ENCODE results near the gene RFLNA. TPM values are rescaled to one million over a fixed set of nuclear protein-coding genes. Genes with fewer than 3 reads are reported as not detected.

Gene RFLNA
- total RNA-seq, 1 experiment from 2014 or later, result 1.1 TPM

GRCh38 chr12:124332058-124332672 lies 37.3 kb downstream of the RFLNA start:
- Histone ChIP-seq H3K4me1 (ENCODE audit: insufficient read depth, low read length, poor library complexity, severe bottlenecking) (no peaks in the 10 kb centered on the region), H3K27ac (ENCODE audit: low read depth, low read length, poor library complexity, severe bottlenecking) (no peak overlapping the region), H3K36me3 (ENCODE audit: insufficient read depth, low read length, poor library complexity, severe bottlenecking) (peaks cover 77% of the 10 kb centered on the region), H3K9me3 (ENCODE audit: low read depth, low read length, poor library complexity, severe bottlenecking) (no peaks in the 10 kb centered on the region), H3K27me3 (replicated peaks; ENCODE audit: insufficient read depth, low read depth, low read length, poor library complexity) (no peaks in the 10 kb centered on the region), H3K4me3 (ENCODE audit: low read depth, low read length, poor library complexity, severe bottlenecking) (no peak overlapping the region)
- DNase-seq (ENCODE audit: low spot score), result no peak
- ChIA-PET CTCF (no interaction called here), POLR2A (ENCODE audit: low non-redundant PET) (no interaction called here)
- intact Hi-C loops (cut with micrococcal nuclease; ENCODE audit: unreplicated experiment), result no loop called here
- no TSS peak for BruUV-seq (replicated peaks)
- TF ChIP-seq EZH2 (IDR thresholded peaks at IDR 0.05; ENCODE audit: borderline replicate concordance, low read depth, low read length, poor library complexity, severe bottlenecking), result no peak
- TF ChIP-seq CTCF (conservative IDR thresholded peaks at IDR 0.05; ENCODE audit: low read depth, low read length), result peak; percentile 37

GRCh38 chr12:124332900-124333299 lies 38.0 kb downstream of the RFLNA start:
- intact Hi-C loops (cut with micrococcal nuclease; ENCODE audit: unreplicated experiment), result no loop called here
- no TSS peak for BruUV-seq (replicated peaks)
- no peaks in the 10 kb centered on the region for H3K9me3 ChIP-seq (ENCODE audit: low read depth, low read length, poor library complexity, severe bottlenecking)
- CTCF ChIA-PET, result interaction anchor here (0.6 kb wide), 1 partner anchor 98 kb away, joined by 4 read pairs; no protein-coding TSS in a partner anchor
- no peaks in the 10 kb centered on the region for H3K27me3 ChIP-seq (replicated peaks; ENCODE audit: insufficient read depth, low read depth, low read length, poor library complexity)
- H3K4me3 ChIP-seq (ENCODE audit: low read depth, low read length, poor library complexity, severe bottlenecking), result no peak overlapping the region
- H3K27ac ChIP-seq (ENCODE audit: low read depth, low read length, poor library complexity, severe bottlenecking), result no peak overlapping the region
- no peak for DNase-seq (ENCODE audit: low spot score)
- POLR2A ChIA-PET (ENCODE audit: low non-redundant PET), result interaction anchor here (0.6 kb wide), 1 partner anchor 102 kb away, joined by 5 read pairs; no protein-coding TSS in a partner anchor
- H3K4me1 ChIP-seq (ENCODE audit: insufficient read depth, low read length, poor library complexity, severe bottlenecking), result no peaks in the 10 kb centered on the region
- TF ChIP-seq EZH2 (IDR thresholded peaks at IDR 0.05; ENCODE audit: borderline replicate concordance, low read depth, low read length, poor library complexity, severe bottlenecking) (no peak), CTCF (conservative IDR thresholded peaks at IDR 0.05; ENCODE audit: low read depth, low read length) (no peak)
- H3K36me3 ChIP-seq (ENCODE audit: insufficient read depth, low read length, poor library complexity, severe bottlenecking), result peaks cover 74% of the 10 kb centered on the region

DNA sequence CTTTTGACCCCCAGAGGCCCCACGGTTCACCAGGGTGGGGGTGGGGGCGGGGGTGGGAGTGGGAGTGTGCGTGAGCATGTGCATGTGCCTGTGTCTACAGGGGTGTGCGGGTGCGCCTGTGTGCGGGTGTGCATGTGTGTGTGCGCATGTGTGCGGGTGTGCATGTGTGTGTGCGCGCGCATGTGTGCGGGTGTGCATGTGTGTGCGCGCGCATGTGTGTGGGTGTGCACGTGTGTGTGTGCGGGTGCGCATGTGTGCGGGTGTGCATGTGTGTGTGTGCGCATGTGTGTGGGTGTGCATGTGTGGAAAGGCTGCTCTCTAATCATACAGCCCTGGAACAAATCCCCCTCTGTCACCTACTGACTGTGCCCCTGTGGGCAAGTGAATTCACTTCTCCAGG lies 38.8 kb downstream of the RFLNA start:
- Histone ChIP-seq H3K4me3 (ENCODE audit: low read depth, low read length, poor library complexity, severe bottlenecking) (no peak overlapping the region), H3K36me3 (ENCODE audit: insufficient read depth, low read length, poor library complexity, severe bottlenecking) (peaks cover 70% of the 10 kb centered on the region), H3K27ac (ENCODE audit: low read depth, low read length, poor library complexity, severe bottlenecking) (no peak overlapping the region), H3K9me3 (ENCODE audit: low read depth, low read length, poor library complexity, severe bottlenecking) (no peaks in the 10 kb centered on the region), H3K4me1 (ENCODE audit: insufficient read depth, low read length, poor library complexity, severe bottlenecking) (no peaks in the 10 kb centered on the region), H3K27me3 (replicated peaks; ENCODE audit: insufficient read depth, low read depth, low read length, poor library complexity) (no peaks in the 10 kb centered on the region)
- TF ChIP-seq EZH2 (IDR thresholded peaks at IDR 0.05; ENCODE audit: borderline replicate concordance, low read depth, low read length, poor library complexity, severe bottlenecking) (no peak), CTCF (conservative IDR thresholded peaks at IDR 0.05; ENCODE audit: low read depth, low read length) (no peak)
- no TSS peak for BruUV-seq (replicated peaks)
- intact Hi-C loops (cut with micrococcal nuclease; ENCODE audit: unreplicated experiment), result no loop called here
- POLR2A ChIA-PET (ENCODE audit: low non-redundant PET), result interaction anchor here (0.6 kb wide), 1 partner anchor 103 kb away, joined by 5 read pairs; no protein-coding TSS in a partner anchor
- CTCF ChIA-PET, result interaction anchor here (0.6 kb wide), 1 partner anchor 97 kb away, joined by 4 read pairs; no protein-coding TSS in a partner anchor
- DNase-seq (ENCODE audit: low spot score), result no peak

All from A673 (cell line).